ENCODE measurements around the gene POLG. TPM values are rescaled to one million over a fixed set of nuclear protein-coding genes. Genes with fewer than 3 reads are reported as not detected.
A peak's percentile ranks its signal among the peaks of the same experiment; 100 is the strongest.

POLG gene
- total RNA-seq, 2 experiments from 2014 or later: 93.0 to 96.5 TPM

GRCh38 chr15:89328398-89329254 is 6.0 kb downstream of the POLG start:
- DNase-seq: no peak
- Mint-ChIP-seq H3K27me3 (ENCODE audit: low read depth) (no peaks in the 10 kb centered on the region), H3K36me3 (ENCODE audit: low read depth) (peaks cover 62% of the 10 kb centered on the region), H3K9me3 (no peaks in the 10 kb centered on the region), H3K4me1 (ENCODE audit: low read depth) (peaks cover 46% of the 10 kb centered on the region), H3K27ac (peak overlapping the region; percentile 80), H3K4me3 (no peak overlapping the region)
- intact Hi-C loops (cut with micrococcal nuclease): no loop called here
- CTCF ChIA-PET: interaction anchor here (0.9 to 3.1 kb wide), 2 partner anchors 84 to 122 kb away, joined by 4 to 12 read pairs; no protein-coding TSS in a partner anchor

- H3K9me3 Mint-ChIP-seq: no peaks in the 10 kb centered on the region
- H3K4me1 Mint-ChIP-seq (ENCODE audit: low read depth): peaks cover 38% of the 10 kb centered on the region
- no peak for DNase-seq
- H3K27ac Mint-ChIP-seq: peak overlapping the region; percentile 46
- peaks cover 63% of the 10 kb centered on the region for H3K36me3 Mint-ChIP-seq (ENCODE audit: low read depth)
- CTCF ChIA-PET: interaction anchor here (0.9 to 3.1 kb wide), 2 partner anchors 32 to 121 kb away, joined by 3 to 12 read pairs; no protein-coding TSS in a partner anchor
- no peaks in the 10 kb centered on the region for H3K27me3 Mint-ChIP-seq (ENCODE audit: low read depth)
- intact Hi-C loops (cut with micrococcal nuclease): no loop called here
- no peak overlapping the region for H3K4me3 Mint-ChIP-seq
Observed at GRCh38 chr15:89327113-89327512, 7.5 kb downstream of the POLG start.

- peaks cover 30% of the 10 kb centered on the region for H3K4me1 Mint-ChIP-seq (ENCODE audit: low read depth)
- H3K4me3 Mint-ChIP-seq: no peak overlapping the region
- H3K27ac Mint-ChIP-seq: no peak overlapping the region
- intact Hi-C loops (cut with micrococcal nuclease): no loop called here
- H3K27me3 Mint-ChIP-seq (ENCODE audit: low read depth): no peaks in the 10 kb centered on the region
- peaks cover 64% of the 10 kb centered on the region for H3K36me3 Mint-ChIP-seq (ENCODE audit: low read depth)
- no peaks in the 10 kb centered on the region for H3K9me3 Mint-ChIP-seq
- CTCF ChIA-PET: interaction anchor here (0.9 to 3.1 kb wide), 3 partner anchors 25 to 120 kb away, joined by 3 to 12 read pairs (median 3); no protein-coding TSS in a partner anchor
- DNase-seq: no peak
Observed at GRCh38 chr15:89326316-89326715, 8.3 kb downstream of the POLG start.

- no peaks in the 10 kb centered on the region for H3K9me3 Mint-ChIP-seq
- no peak overlapping the region for H3K4me3 Mint-ChIP-seq
- H3K4me1 Mint-ChIP-seq (ENCODE audit: low read depth): peaks cover 19% of the 10 kb centered on the region
- DNase-seq: no peak
- H3K36me3 Mint-ChIP-seq (ENCODE audit: low read depth): peaks cover 58% of the 10 kb centered on the region
- H3K27ac Mint-ChIP-seq: peak overlapping the region; percentile 13
- intact Hi-C loops (cut with micrococcal nuclease): no loop called here
- CTCF ChIA-PET: interaction anchor here (0.9 to 1.4 kb wide), 4 partner anchors 9 to 24 kb away, joined by 3 to 4 read pairs (median 4); partner anchors contain the start of gene POLG
- H3K27me3 Mint-ChIP-seq (ENCODE audit: low read depth): no peaks in the 10 kb centered on the region
Observed at GRCh38 chr15:89325039-89325803, 9.4 kb downstream of the POLG start.

- Mint-ChIP-seq H3K4me3 (no peak overlapping the region), H3K4me1 (ENCODE audit: low read depth) (peaks cover 5% of the 10 kb centered on the region), H3K9me3 (no peaks in the 10 kb centered on the region), H3K27me3 (ENCODE audit: low read depth) (no peaks in the 10 kb centered on the region), H3K27ac (no peak overlapping the region), H3K36me3 (ENCODE audit: low read depth) (peaks cover 54% of the 10 kb centered on the region)
- CTCF ChIA-PET: interaction anchor here (1.4 kb wide), 1 partner anchor 13 kb away, joined by 4 read pairs; no protein-coding TSS in a partner anchor
- intact Hi-C loops (cut with micrococcal nuclease): no loop called here
- no peak for DNase-seq
Observed at GRCh38 chr15:89323825-89324224, 10.8 kb downstream of the POLG start.

- Mint-ChIP-seq H3K4me1 (ENCODE audit: low read depth) (peaks cover 1% of the 10 kb centered on the region), H3K4me3 (no peak overlapping the region), H3K36me3 (ENCODE audit: low read depth) (peaks cover 56% of the 10 kb centered on the region), H3K27me3 (ENCODE audit: low read depth) (no peaks in the 10 kb centered on the region), H3K9me3 (no peaks in the 10 kb centered on the region), H3K27ac (no peak overlapping the region)
- no peak for DNase-seq
- CTCF ChIA-PET: interaction anchor here (1.4 kb wide), 1 partner anchor 10 kb away, joined by 3 read pairs; no protein-coding TSS in a partner anchor
- intact Hi-C loops (cut with micrococcal nuclease): no loop called here
Observed at GRCh38 chr15:89322822-89323221, 11.8 kb downstream of the POLG start.

- Mint-ChIP-seq H3K4me3 (no peak overlapping the region), H3K36me3 (ENCODE audit: low read depth) (peaks cover 55% of the 10 kb centered on the region), H3K27ac (no peak overlapping the region), H3K27me3 (ENCODE audit: low read depth) (no peaks in the 10 kb centered on the region), H3K9me3 (no peaks in the 10 kb centered on the region), H3K4me1 (ENCODE audit: low read depth) (peaks cover 10% of the 10 kb centered on the region)
- no peak for DNase-seq
- intact Hi-C loops (cut with micrococcal nuclease): no loop called here
- CTCF ChIA-PET: interaction anchor here (0.8 to 1.4 kb wide), 2 partner anchors 11 to 115 kb away, joined by 3 read pairs; no protein-coding TSS in a partner anchor
Observed at GRCh38 chr15:89321521-89322410, 12.9 kb downstream of the POLG start.

- peaks cover 61% of the 10 kb centered on the region for H3K36me3 Mint-ChIP-seq (ENCODE audit: low read depth)
- intact Hi-C loops (cut with micrococcal nuclease): no loop called here
- H3K4me1 Mint-ChIP-seq (ENCODE audit: low read depth): peaks cover 20% of the 10 kb centered on the region
- CTCF ChIA-PET: interaction anchor here (0.6 to 1.6 kb wide), 2 partner anchors 11 to 117 kb away, joined by 3 to 4 read pairs; no protein-coding TSS in a partner anchor
- H3K27ac Mint-ChIP-seq: peak overlapping the region; percentile 44
- DNase-seq: no peak
- no peaks in the 10 kb centered on the region for H3K9me3 Mint-ChIP-seq
- H3K27me3 Mint-ChIP-seq (ENCODE audit: low read depth): no peaks in the 10 kb centered on the region
- no peak overlapping the region for H3K4me3 Mint-ChIP-seq
Observed at GRCh38 chr15:89320200-89320599, 14.4 kb downstream of the POLG start.

- intact Hi-C loops (cut with micrococcal nuclease): loop anchor here (5.0 kb wide), 1 partner anchor 42 kb away; no protein-coding TSS in a partner anchor
- no peaks in the 10 kb centered on the region for H3K27me3 Mint-ChIP-seq (ENCODE audit: low read depth)
- CTCF ChIA-PET: interaction anchor here (0.6 to 1.6 kb wide), 2 partner anchors 12 to 116 kb away, joined by 3 to 4 read pairs; no protein-coding TSS in a partner anchor
- peak overlapping the region; percentile 44 for H3K27ac Mint-ChIP-seq
- H3K9me3 Mint-ChIP-seq: no peaks in the 10 kb centered on the region
- peaks cover 60% of the 10 kb centered on the region for H3K36me3 Mint-ChIP-seq (ENCODE audit: low read depth)
- H3K4me1 Mint-ChIP-seq (ENCODE audit: low read depth): peaks cover 20% of the 10 kb centered on the region
- no peak for DNase-seq
- no peak overlapping the region for H3K4me3 Mint-ChIP-seq
Observed at GRCh38 chr15:89319678-89320077, 14.9 kb downstream of the POLG start.

- Mint-ChIP-seq H3K4me1 (ENCODE audit: low read depth) (peaks cover 24% of the 10 kb centered on the region), H3K27me3 (ENCODE audit: low read depth) (no peaks in the 10 kb centered on the region), H3K36me3 (ENCODE audit: low read depth) (peaks cover 64% of the 10 kb centered on the region), H3K9me3 (no peaks in the 10 kb centered on the region), H3K27ac (peak overlapping the region; percentile 80), H3K4me3 (no peak overlapping the region)
- CTCF ChIA-PET: interaction anchor here (0.6 kb wide), 1 partner anchor 54 kb away, joined by 4 read pairs; no protein-coding TSS in a partner anchor
- intact Hi-C loops (cut with micrococcal nuclease): loop anchor here (5.0 kb wide), 1 partner anchor 40 kb away; no protein-coding TSS in a partner anchor
- DNase-seq: no peak
Observed at GRCh38 chr15:89317186-89317720, 17.4 kb downstream of the POLG start.

GRCh38 chr15:89316504-89316903 is 18.1 kb downstream of the POLG start:
- Mint-ChIP-seq H3K4me3 (no peak overlapping the region), H3K27ac (peak overlapping the region; percentile 72)

More at GRCh38 chr15:89316504-89316903, 18.1 kb downstream of the POLG start:
- Mint-ChIP-seq H3K9me3 (no peaks in the 10 kb centered on the region), H3K36me3 (ENCODE audit: low read depth) (peaks cover 62% of the 10 kb centered on the region), H3K27me3 (ENCODE audit: low read depth) (no peaks in the 10 kb centered on the region), H3K4me1 (ENCODE audit: low read depth) (peaks cover 24% of the 10 kb centered on the region)
- DNase-seq: no peak
- CTCF ChIA-PET: no interaction called here
- intact Hi-C loops (cut with micrococcal nuclease): loop anchor here (5.0 kb wide), 1 partner anchor 39 kb away; no protein-coding TSS in a partner anchor

All from activated naive CD4-positive, alpha-beta T cell treated with anti-CD3 and anti-CD28 coated beads for 36 hours (primary cell).